ENCODE results near the gene TP53BP2.
"Not testable (repeated sequence)": the region's sequence is repeated elsewhere in the genome, so short reads cannot be mapped to it uniquely, and the experiment has no call there.

Gene TP53BP2, protein sequence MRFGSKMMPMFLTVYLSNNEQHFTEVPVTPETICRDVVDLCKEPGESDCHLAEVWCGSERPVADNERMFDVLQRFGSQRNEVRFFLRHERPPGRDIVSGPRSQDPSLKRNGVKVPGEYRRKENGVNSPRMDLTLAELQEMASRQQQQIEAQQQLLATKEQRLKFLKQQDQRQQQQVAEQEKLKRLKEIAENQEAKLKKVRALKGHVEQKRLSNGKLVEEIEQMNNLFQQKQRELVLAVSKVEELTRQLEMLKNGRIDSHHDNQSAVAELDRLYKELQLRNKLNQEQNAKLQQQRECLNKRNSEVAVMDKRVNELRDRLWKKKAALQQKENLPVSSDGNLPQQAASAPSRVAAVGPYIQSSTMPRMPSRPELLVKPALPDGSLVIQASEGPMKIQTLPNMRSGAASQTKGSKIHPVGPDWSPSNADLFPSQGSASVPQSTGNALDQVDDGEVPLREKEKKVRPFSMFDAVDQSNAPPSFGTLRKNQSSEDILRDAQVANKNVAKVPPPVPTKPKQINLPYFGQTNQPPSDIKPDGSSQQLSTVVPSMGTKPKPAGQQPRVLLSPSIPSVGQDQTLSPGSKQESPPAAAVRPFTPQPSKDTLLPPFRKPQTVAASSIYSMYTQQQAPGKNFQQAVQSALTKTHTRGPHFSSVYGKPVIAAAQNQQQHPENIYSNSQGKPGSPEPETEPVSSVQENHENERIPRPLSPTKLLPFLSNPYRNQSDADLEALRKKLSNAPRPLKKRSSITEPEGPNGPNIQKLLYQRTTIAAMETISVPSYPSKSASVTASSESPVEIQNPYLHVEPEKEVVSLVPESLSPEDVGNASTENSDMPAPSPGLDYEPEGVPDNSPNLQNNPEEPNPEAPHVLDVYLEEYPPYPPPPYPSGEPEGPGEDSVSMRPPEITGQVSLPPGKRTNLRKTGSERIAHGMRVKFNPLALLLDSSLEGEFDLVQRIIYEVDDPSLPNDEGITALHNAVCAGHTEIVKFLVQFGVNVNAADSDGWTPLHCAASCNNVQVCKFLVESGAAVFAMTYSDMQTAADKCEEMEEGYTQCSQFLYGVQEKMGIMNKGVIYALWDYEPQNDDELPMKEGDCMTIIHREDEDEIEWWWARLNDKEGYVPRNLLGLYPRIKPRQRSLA

DNA sequence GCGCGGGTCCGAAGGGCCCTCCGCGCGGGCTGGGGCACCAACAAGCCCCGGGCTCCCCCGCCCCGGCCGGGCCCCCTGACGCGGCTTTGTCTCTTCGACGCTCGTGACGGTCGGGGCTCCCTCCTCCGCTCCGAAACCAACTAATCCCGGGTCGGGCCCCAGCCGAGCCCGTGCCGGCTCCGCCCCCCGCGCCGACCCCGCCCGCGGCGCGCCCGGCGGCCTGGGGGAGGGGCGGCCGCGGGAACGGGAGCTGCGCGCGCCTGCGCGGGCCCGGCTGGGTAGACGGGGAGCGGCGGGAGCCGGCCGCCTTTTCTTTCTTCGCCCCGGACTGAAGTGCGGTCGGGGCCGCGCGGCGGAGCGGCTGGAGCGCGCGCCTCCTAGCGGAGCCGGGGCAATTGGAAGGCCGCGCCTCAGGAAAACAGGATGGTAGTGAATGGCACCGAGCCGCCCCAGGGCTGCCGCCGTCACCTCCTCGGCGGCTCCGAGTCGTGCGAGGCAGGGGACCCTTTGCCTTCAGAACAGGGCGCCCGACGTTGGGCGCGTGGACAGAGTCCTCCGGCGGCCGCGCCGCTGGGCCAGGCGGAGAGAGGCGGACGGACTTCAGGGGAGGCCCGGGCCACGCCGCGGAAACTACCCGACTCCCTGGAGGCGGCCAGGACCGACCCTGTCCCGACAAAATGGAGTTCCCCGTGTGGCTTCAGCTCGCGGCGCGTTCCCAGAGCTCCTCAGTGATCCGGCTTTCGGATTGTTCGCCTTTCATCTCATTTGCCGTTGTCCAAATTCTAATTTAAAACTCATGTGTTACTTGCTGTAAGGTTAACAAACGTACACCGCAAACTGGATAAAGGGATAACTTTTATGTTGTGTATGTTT, at the start of gene TP53BP2:
Gene TP53BP2, minus strand, starts transcription at position 138 of the 873 bp plus-strand sequence. CDS start 267 bp downstream, outside the sequence.
- peak; percentile 92 for DNase-seq

DNA sequence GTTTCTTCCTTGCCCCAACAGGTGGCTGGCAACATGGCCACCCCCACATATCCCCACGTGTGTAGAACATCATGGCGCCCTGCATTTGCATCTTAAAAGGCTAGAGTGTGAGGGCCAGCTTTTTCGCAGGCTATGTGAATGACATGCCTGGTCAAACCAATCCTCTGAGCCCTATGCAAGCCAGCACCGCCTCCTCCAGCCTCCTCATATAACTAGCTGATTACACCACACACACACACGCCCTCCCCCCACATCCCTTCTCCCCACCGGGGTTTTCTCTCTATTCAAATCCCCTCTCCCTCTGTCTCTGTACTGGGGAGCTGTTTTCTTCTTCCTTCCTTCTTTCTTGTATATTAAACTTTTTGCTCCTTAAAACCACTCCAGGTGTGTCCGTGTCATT, 44.7 kb upstream of the TP53BP2 start:
- not testable (repeated sequence) for DNase-seq

GRCh38 chr1:223889319-223889718, 43.6 kb upstream of the TP53BP2 start:
- DNase-seq, result not testable (repeated sequence)

GRCh38 chr1:223887747-223888418, 42.1 kb upstream of the TP53BP2 start:
- DNase-seq, result no peak

GRCh38 chr1:223886516-223886921, 40.8 kb upstream of the TP53BP2 start:
- DNase-seq, result no peak

GRCh38 chr1:223885614-223886013, 39.9 kb upstream of the TP53BP2 start:
- DNase-seq, result no peak

GRCh38 chr1:223878598-223879325, 33.0 kb upstream of the TP53BP2 start:
- no peak for DNase-seq

DNA sequence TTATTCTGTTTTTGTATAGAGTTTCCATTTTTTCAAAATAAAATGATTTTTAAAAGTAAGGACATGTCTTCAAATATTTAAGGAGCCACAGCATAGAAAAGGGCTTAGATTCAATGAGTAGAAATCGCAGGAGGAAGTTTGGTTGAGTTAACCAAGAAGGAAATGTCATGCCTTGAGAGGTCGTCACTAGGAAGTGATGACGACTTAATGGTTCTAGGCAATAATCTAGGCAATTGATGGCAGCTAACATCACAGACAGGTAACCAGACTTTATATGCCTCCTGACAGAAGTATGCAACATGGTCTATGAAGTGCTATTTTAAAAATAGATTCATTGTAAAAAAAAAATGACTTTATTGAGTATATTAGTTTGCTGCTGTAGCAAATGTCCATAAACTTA, 32.1 kb upstream of the TP53BP2 start:
- DNase-seq, result no peak

GRCh38 chr1:223876590-223876989, 30.8 kb upstream of the TP53BP2 start:
- DNase-seq, result no peak

GRCh38 chr1:223873044-223873443, 27.3 kb upstream of the TP53BP2 start:
- DNase-seq, result no peak

GRCh38 chr1:223872308-223872901, 26.7 kb upstream of the TP53BP2 start:
- DNase-seq, result no peak

DNA sequence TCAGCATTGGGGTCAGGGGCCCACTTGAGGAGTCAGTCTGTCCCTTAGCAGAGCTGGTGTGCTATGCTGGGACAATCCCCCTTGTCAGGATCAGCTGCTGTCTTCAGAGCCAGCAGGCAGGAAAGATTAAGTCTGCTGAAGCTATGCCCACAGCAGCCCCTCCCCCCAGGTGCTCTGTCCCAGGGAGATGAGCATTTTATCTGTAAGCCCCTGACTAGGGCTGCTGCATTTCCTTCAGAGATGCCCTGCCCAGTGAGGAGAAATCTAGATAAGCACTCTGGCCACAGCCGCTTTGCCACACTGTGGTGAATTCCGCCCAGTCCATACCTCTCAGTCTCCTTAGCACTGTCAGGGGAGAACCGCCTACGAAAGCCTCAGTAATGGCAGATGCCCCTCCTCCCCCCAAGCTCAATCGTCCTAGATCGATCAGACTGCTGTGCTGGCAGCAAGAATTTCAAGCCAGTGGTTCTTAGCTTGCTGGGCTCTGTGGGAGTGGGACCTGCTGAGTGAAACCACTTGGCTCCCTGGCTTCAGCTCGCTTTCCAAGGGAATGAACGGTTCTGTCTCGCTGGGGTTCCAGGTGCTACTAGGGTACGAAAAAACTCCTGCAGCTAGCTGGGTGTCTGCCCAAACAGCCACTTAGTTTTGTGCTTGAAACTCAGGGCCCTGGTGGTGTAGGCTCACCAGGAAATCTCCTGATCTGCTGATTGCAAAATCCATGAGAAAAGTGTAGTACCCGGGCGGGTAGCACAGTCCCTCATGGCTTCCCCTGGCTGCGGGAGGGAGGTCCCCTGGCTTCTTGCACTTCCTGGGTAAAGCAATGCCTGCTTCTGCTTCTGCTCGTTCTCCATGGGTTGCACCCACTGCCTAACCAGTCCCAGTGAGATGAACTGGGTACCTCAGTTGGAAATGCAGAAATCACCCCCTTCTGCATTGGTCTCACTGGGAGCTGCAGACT, 25.1 kb upstream of the TP53BP2 start:
- no peak for DNase-seq

GRCh38 chr1:223864599-223865368, 19.0 kb upstream of the TP53BP2 start:
- not testable (repeated sequence) for DNase-seq

GRCh38 chr1:223864084-223864483, 18.3 kb upstream of the TP53BP2 start:
- no peak for DNase-seq

DNA sequence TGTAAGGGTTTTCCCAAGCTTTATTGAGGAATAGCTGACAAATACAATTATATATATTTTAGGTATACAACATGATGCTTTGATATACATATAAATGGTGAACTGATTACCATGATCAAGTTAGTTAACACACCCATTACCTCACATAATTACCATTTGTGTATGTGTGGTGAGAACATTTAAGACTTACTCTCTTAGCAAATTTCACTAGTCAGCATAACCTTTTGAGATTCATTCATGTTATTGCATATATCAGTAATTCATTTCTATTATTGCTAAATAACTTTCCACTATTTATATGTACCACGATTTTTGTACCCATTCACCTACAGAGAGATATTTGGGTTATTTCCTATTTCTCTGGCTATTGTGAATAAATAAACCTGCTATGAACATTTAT, 16.2 kb upstream of the TP53BP2 start:
- no peak for DNase-seq

- DNase-seq, result no peak
Observed at GRCh38 chr1:223860051-223860622, 14.4 kb upstream of the TP53BP2 start.

GRCh38 chr1:223859058-223859457, 13.3 kb upstream of the TP53BP2 start:
- no peak for DNase-seq

GRCh38 chr1:223856386-223856785, 10.6 kb upstream of the TP53BP2 start:
- DNase-seq, result no peak
